T-helper 2 cell treated with Interferon-gamma antibody and Interleukin-4, amounts not matched to agents 5 μg/mL and 100 μg/mL, for 36 hours (primary cell): ENCODE measurements around the gene OR2D3.
"Not testable (repeated sequence)": the region's sequence is repeated elsewhere in the genome, so short reads cannot be mapped to it uniquely, and the experiment has no call there.

ENCODE experiments used
- DNase-seq: peaks from one replicate; pipeline ENCODE4 v3.0.0; 2021; ENCODE audit warnings: low spot score
- H3K27ac Mint-ChIP-seq: one replicate; pipeline ENCODE4 v1.8.0; 2021; ENCODE audit warnings: mild to moderate bottlenecking, mixed read lengths
- H3K27me3 Mint-ChIP-seq: one replicate; pipeline ENCODE4 v1.8.0; 2021; ENCODE audit warnings: low read depth, mixed read lengths
- H3K36me3 Mint-ChIP-seq: one replicate; pipeline ENCODE4 v1.8.0; 2021; ENCODE audit warnings: low read depth, mixed read lengths
- H3K4me1 Mint-ChIP-seq: one replicate; pipeline ENCODE4 v1.8.0; 2021; ENCODE audit warnings: low read depth, mixed read lengths
- H3K4me3 Mint-ChIP-seq: one replicate; pipeline ENCODE4 v1.8.0; 2022; ENCODE audit warnings: mild to moderate bottlenecking, moderate library complexity, mixed read lengths
- H3K9me3 Mint-ChIP-seq: one replicate; pipeline ENCODE4 v1.8.0; 2021; ENCODE audit warnings: mixed read lengths

OR2D3 gene, protein sequence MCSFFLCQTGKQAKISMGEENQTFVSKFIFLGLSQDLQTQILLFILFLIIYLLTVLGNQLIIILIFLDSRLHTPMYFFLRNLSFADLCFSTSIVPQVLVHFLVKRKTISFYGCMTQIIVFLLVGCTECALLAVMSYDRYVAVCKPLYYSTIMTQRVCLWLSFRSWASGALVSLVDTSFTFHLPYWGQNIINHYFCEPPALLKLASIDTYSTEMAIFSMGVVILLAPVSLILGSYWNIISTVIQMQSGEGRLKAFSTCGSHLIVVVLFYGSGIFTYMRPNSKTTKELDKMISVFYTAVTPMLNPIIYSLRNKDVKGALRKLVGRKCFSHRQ

DNA sequence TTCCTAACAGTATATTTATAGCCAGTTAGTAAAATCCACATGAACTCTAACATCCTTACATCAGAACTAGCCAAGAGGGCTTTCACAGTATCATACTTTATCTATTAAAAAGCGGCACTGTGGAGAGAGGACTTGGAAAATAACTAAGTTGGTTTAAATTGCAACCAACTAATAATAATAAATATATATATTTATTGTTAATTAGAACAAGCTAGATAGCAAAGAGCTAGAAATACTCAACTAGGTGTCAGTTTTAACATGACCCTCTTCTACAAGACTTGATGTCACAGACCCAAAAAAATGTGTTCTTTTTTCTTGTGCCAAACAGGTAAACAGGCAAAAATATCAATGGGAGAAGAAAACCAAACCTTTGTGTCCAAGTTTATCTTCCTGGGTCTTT is at the start of gene OR2D3:
Gene OR2D3 (plus strand): TSS at position 301 of the 400 bp plus-strand sequence. CDS start 0 bp downstream, at position 301.
- no peaks in the 10 kb centered on the region for H3K36me3 Mint-ChIP-seq
- peaks cover 10% of the 10 kb centered on the region for H3K27me3 Mint-ChIP-seq
- H3K9me3 Mint-ChIP-seq = no peaks in the 10 kb centered on the region
- H3K27ac Mint-ChIP-seq = no peak within 1 kb of the TSS
- H3K4me3 Mint-ChIP-seq = no peak within 1 kb of the TSS
- peaks cover 3% of the 10 kb centered on the region for H3K4me1 Mint-ChIP-seq
- no peak for DNase-seq

- Mint-ChIP-seq H3K27ac (no peak overlapping the region), H3K4me3 (no peak overlapping the region), H3K36me3 (no peaks in the 10 kb centered on the region), H3K4me1 (no peaks in the 10 kb centered on the region), H3K27me3 (peaks cover 2% of the 10 kb centered on the region), H3K9me3 (no peaks in the 10 kb centered on the region)
- DNase-seq = no peak
These were observed 49.5 kb upstream of the OR2D3 start for GRCh38 chr11:6871278-6871677.

GRCh38 chr11:6875761-6876160 is 45.0 kb upstream of the OR2D3 start:
- Mint-ChIP-seq H3K9me3 (no peaks in the 10 kb centered on the region), H3K27ac (no peak overlapping the region), H3K27me3 (no peaks in the 10 kb centered on the region), H3K4me3 (no peak overlapping the region), H3K4me1 (no peaks in the 10 kb centered on the region), H3K36me3 (no peaks in the 10 kb centered on the region)
- no peak for DNase-seq

GRCh38 chr11:6876325-6876724 is 44.5 kb upstream of the OR2D3 start, which contains the start of gene OR10A4:
Gene OR10A4, plus strand, starts transcription at chr11:6876625. Its CDS starts 23 bp downstream, at chr11:6876648.
- no peak for DNase-seq
- no peaks in the 10 kb centered on the region for H3K4me1 Mint-ChIP-seq
- no peaks in the 10 kb centered on the region for H3K9me3 Mint-ChIP-seq
- peaks cover 3% of the 10 kb centered on the region for H3K27me3 Mint-ChIP-seq
- no peak within 1 kb of the TSS for H3K27ac Mint-ChIP-seq
- no peaks in the 10 kb centered on the region for H3K36me3 Mint-ChIP-seq
- H3K4me3 Mint-ChIP-seq = no peak within 1 kb of the TSS

DNA sequence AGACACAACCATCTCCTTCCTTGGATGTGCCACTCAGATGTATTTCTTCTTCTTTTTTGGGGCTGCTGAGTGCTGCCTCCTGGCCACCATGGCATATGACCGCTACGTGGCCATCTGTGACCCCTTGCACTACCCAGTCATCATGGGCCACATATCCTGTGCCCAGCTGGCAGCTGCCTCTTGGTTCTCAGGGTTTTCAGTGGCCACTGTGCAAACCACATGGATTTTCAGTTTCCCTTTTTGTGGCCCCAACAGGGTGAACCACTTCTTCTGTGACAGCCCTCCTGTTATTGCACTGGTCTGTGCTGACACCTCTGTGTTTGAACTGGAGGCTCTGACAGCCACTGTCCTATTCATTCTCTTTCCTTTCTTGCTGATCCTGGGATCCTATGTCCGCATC is 43.9 kb upstream of the OR2D3 start:
- Mint-ChIP-seq H3K36me3 (no peaks in the 10 kb centered on the region), H3K27ac (no peak overlapping the region), H3K9me3 (no peaks in the 10 kb centered on the region), H3K27me3 (peaks cover 4% of the 10 kb centered on the region), H3K4me1 (no peaks in the 10 kb centered on the region), H3K4me3 (no peak overlapping the region)
- no peak for DNase-seq

DNA sequence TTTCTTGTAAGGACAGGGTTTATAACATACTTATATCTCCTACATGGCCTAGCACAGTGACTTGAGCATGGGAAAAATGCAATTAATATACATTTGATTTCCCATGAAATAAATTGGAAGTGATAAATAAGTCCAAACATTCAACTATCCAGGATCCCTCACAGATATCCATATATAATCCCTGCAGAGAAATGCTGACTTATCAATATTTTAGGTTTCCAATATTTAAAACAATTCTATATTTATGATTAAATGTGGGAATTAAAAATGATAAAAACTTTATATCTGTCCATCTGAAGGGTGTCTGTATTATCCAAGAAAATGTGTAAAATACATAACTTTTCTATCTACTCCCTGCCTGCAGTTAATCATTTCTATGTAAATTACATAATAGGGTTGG is 38.1 kb upstream of the OR2D3 start:
- H3K4me3 Mint-ChIP-seq = no peak overlapping the region
- H3K9me3 Mint-ChIP-seq = no peaks in the 10 kb centered on the region
- no peaks in the 10 kb centered on the region for H3K36me3 Mint-ChIP-seq
- H3K27ac Mint-ChIP-seq = no peak overlapping the region
- H3K27me3 Mint-ChIP-seq = peaks cover 20% of the 10 kb centered on the region
- no peak for DNase-seq
- H3K4me1 Mint-ChIP-seq = no peaks in the 10 kb centered on the region

GRCh38 chr11:6887711-6888110 is 33.1 kb upstream of the OR2D3 start:
- not testable (repeated sequence) for H3K9me3 Mint-ChIP-seq, H3K27ac Mint-ChIP-seq, H3K4me1 Mint-ChIP-seq, H3K36me3 Mint-ChIP-seq, H3K4me3 Mint-ChIP-seq, DNase-seq
- peaks cover 17% of the 10 kb centered on the region for H3K27me3 Mint-ChIP-seq

DNA sequence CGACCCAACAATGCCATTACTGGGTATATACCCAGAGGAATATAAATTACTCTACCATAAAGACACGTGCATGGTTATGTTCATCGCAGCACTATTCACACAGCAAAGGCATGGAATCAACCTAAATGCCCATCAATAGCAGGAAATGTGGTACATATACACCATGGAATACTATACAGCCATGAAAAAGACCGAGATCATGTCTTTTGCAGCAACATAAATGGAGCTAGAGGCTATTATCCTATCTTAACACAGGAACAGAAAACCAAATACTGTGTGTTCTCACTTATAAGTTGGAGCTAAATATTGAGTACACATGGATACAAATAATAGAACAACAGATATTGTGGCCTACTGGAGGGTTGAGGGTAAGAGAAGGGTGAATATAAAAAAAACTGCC is 32.0 kb upstream of the OR2D3 start:
- H3K4me1 Mint-ChIP-seq = no peaks in the 10 kb centered on the region
- H3K27ac Mint-ChIP-seq = no peak overlapping the region
- no peak for DNase-seq
- H3K27me3 Mint-ChIP-seq = peaks cover 17% of the 10 kb centered on the region
- H3K4me3 Mint-ChIP-seq = no peak overlapping the region
- H3K36me3 Mint-ChIP-seq = no peaks in the 10 kb centered on the region
- H3K9me3 Mint-ChIP-seq = no peaks in the 10 kb centered on the region

DNA sequence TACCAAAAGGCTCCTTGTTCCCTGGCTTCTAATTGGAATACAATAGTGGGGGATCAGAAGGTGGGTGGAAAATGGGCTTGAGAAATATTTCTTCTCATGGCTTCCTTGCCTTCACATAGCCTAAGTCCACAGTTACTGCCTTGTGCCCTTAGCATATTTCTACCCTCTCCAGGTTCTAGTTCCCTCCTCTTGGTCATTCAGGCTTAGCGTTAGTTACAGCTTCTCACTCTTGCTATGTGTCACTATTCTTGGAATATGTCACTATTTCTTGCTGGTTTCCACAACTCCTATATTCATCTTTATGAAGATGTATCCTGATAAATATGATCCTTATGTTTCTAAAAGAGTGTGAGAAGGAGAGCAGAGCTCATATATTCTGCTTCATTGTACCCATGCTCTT is 31.0 kb upstream of the OR2D3 start:
- H3K27me3 Mint-ChIP-seq = peaks cover 10% of the 10 kb centered on the region
- DNase-seq = no peak
- H3K4me1 Mint-ChIP-seq = no peaks in the 10 kb centered on the region
- H3K27ac Mint-ChIP-seq = no peak overlapping the region
- no peaks in the 10 kb centered on the region for H3K36me3 Mint-ChIP-seq
- no peak overlapping the region for H3K4me3 Mint-ChIP-seq
- H3K9me3 Mint-ChIP-seq = no peaks in the 10 kb centered on the region

- Mint-ChIP-seq H3K4me3 (no peak within 1 kb of the TSS), H3K36me3 (no peaks in the 10 kb centered on the region), H3K9me3 (no peaks in the 10 kb centered on the region), H3K27me3 (peaks cover 9% of the 10 kb centered on the region), H3K27ac (no peak within 1 kb of the TSS), H3K4me1 (no peaks in the 10 kb centered on the region)
- no peak for DNase-seq
These were observed 28.4 kb upstream of the OR2D3 start, which contains the start of gene OR2D2 for GRCh38 chr11:6892400-6892799. Gene OR2D2, minus strand, starts transcription at chr11:6892500. Its CDS starts 0 bp downstream, at chr11:6892500.

GRCh38 chr11:6894097-6894496 is 26.7 kb upstream of the OR2D3 start:
- DNase-seq = no peak
- no peaks in the 10 kb centered on the region for H3K4me1 Mint-ChIP-seq

DNA sequence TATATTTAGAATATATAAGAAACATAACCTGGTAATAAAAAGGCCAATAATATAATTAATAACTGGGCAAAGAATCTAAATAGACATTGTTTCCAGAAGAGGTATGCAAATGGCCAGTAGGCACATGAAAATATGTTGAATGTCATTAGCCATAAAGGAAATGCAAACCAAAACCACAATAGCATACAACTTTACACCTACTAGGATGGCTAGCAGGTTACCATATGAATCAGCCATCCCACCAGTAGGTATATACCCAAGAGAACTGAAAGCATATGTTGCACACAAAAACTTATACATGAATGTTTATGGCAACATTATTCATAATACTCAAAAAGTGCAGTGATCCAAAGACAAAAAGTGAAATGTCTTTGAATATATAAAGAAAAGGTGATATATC is 25.8 kb upstream of the OR2D3 start:
- H3K4me3 Mint-ChIP-seq = no peak overlapping the region
- no peak overlapping the region for H3K27ac Mint-ChIP-seq
- no peak for DNase-seq
- peaks cover 9% of the 10 kb centered on the region for H3K27me3 Mint-ChIP-seq
- H3K9me3 Mint-ChIP-seq = no peaks in the 10 kb centered on the region
- no peaks in the 10 kb centered on the region for H3K36me3 Mint-ChIP-seq
- no peaks in the 10 kb centered on the region for H3K4me1 Mint-ChIP-seq

More at GRCh38 chr11:6894097-6894496, 26.7 kb upstream of the OR2D3 start:
- Mint-ChIP-seq H3K27ac (no peak overlapping the region), H3K9me3 (no peaks in the 10 kb centered on the region), H3K36me3 (no peaks in the 10 kb centered on the region), H3K4me3 (no peak overlapping the region), H3K27me3 (peaks cover 9% of the 10 kb centered on the region)

- no peak for DNase-seq
- H3K9me3 Mint-ChIP-seq = no peaks in the 10 kb centered on the region
- no peak overlapping the region for H3K27ac Mint-ChIP-seq
- H3K4me3 Mint-ChIP-seq = no peak overlapping the region
- no peaks in the 10 kb centered on the region for H3K27me3 Mint-ChIP-seq
- no peaks in the 10 kb centered on the region for H3K4me1 Mint-ChIP-seq
- H3K36me3 Mint-ChIP-seq = no peaks in the 10 kb centered on the region
These were observed 21.9 kb upstream of the OR2D3 start for GRCh38 chr11:6898911-6899310.

DNA sequence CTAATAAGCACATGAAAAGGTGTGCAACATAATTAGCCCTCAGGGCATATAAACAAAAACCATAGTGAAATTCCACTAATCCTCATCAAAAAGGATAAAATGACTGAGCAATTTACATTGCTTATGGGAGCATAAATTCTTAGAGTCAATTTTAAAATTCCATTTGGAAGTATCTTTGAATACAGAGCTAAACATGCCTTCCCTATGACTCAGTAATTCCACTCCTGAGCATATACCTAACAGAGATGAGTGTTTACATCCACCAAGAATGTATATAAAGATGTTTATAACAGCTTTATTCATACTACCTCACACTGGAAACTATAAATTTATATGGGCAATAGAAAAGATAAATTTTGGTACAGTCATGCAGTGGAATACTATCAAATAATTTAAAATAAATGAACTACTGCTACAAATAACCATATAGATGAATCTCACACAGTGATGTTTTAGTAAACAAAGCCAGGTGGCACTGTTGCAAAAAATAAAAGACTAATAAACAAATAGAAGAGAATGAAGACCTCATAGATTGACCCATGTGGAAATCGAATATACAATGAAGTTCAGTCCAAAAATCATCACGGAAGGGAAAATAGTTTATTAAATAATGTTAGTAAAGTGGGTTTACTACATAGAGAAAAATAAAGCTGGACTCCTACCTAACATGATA is 20.3 kb upstream of the OR2D3 start:
- no peak overlapping the region for H3K4me3 Mint-ChIP-seq
- H3K27me3 Mint-ChIP-seq = no peaks in the 10 kb centered on the region
- H3K36me3 Mint-ChIP-seq = no peaks in the 10 kb centered on the region
- no peak overlapping the region for H3K27ac Mint-ChIP-seq
- no peaks in the 10 kb centered on the region for H3K4me1 Mint-ChIP-seq
- H3K9me3 Mint-ChIP-seq = no peaks in the 10 kb centered on the region
- DNase-seq = no peak
